A549 treated with AZD2906 at 1 μM for 4 hours (cell line): ENCODE data around the gene PIK3CD. TPM values are rescaled to one million over a fixed set of nuclear protein-coding genes. Genes with fewer than 3 reads are reported as not detected.

Source experiments
- total RNA-seq: library from RNA; stranded (reverse); fragments of 200-300 nt; extraction: Qiagen RNA extraction; gene quantifications from 5 replicates; pipeline ENCODE4 v1.2.3, GENCODE V29; 2022

Gene PIK3CD
- 9.0 to 10.2 TPM (median 9.6 TPM) in 5 replicates for total RNA-seq

DNA sequence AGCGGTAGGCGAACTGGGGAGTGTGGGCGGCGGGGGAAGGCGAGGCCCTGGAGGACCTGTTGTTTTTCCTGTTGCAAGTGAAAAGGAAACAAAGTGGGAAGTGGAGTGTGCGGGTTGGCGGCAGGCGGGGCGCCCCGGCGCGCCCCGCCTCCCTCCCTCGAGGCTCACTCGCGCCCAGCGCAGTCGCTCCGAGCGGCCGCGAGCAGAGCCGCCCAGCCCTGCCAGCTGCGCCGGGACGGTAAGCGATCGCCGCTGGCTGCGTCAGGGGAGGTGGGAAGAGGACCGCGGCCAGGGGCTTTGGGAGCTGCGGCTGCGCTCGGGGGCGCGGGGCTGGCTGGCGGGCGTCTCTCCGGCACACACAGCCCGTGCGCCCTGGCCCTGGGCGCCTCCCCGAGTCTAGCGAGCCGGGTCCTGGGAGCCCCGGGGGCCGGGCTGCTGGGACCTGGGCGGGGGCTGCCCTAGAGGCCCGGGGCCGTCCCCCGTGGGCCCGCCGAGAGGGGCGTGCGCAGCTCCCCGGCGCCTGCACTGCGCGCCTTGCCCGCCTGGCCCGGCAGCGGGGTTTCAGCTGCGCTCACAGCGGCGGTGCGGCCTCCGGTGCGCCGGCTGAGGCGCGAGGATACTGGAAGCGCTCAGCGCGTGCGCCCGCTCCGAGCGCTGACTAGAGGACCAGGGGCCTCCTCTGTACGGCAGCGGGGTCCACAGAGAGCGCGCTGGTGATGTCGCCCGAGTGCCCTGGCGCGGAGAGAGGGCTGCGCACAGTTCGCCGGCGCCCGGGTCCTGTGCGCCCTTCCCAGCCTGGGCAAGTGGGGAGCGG is at the start of gene PIK3CD:
PIK3CD (plus strand) TSS at position 167 of the 814 bp plus-strand sequence. CDS start 58,725 bp downstream, outside the sequence.

Other genes with a start within 250 kb of the PIK3CD start
- 2.7 to 3.6 TPM (median 3.3 TPM) in 5 replicates for gene SLC25A33, start 112.3 kb upstream of the PIK3CD start, total RNA-seq
- 10.4 to 13.9 TPM (median 13.0 TPM) in 5 replicates for gene TMEM201, start 62.8 kb upstream of the PIK3CD start, total RNA-seq
- gene CLSTN1, start 172.2 kb downstream of the PIK3CD start, total RNA-seq, result 59.0 to 63.5 TPM (median 60.7 TPM) in 5 replicates